Renal cortical epithelial cell (primary cell): ENCODE measurements around the gene RAMAC. TPM values are rescaled to one million over a fixed set of nuclear protein-coding genes. Genes with fewer than 3 reads are reported as not detected.
"Not testable (repeated sequence)": the region's sequence is repeated elsewhere in the genome, so short reads cannot be mapped to it uniquely, and the experiment has no call there.

Experiments
- DNase-seq: peaks from one replicate; pipeline ENCODE4 v3.0.0-alpha.2; 2011; ENCODE audit warnings: low read depth
- total RNA-seq: library from RNA; depleted of rRNA; stranded (reverse); fragments of >200 nt; gene quantifications from 2 replicates; pipeline ENCODE4 v1.2.3, GENCODE V29; 2014

RAMAC gene
- total RNA-seq = 41.9 and 79.2 TPM in 2 replicates

GRCh38 chr15:82985688-82986441 is at the start of gene RAMAC:
TSS of gene RAMAC (plus strand) at chr15:82986210. CDS start at chr15:82989019, 2,809 bp downstream.
- peak; percentile 97 for DNase-seq

DNA sequence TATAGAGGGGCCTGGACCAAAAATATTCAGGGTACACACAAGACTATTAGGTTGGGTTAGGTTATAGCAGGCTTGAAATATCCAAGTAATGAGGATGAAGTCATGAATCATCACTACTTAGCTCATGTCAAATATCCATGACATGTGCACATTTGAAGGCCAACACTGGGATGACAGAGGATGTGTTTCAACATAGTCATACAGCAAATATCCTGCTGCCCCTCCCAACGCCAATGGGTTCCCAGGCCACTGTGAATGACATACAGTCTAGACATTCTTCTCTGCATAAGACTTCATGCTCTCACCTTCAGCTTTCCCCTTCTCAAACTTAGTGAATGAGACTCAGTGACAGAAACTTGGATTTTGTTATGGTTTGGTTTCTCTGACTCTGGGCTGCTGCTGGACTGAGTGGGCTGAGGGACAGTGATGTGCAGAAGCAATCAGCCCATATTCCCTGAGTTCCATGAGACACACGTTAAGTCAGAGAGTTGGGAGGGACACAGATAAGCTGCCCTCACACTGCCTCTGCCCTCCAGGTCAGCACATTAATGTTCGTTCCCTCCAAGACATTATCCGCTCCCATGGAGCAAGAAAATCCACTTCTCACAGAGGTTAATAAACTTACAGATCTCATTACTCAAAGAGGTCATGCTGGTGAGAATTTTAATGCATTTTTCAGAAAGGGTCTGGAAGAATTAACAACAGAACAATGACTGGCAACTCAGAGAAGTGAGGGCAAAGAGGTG is 48.9 kb upstream of the RAMAC start:
- peak; percentile 65 for DNase-seq

DNA sequence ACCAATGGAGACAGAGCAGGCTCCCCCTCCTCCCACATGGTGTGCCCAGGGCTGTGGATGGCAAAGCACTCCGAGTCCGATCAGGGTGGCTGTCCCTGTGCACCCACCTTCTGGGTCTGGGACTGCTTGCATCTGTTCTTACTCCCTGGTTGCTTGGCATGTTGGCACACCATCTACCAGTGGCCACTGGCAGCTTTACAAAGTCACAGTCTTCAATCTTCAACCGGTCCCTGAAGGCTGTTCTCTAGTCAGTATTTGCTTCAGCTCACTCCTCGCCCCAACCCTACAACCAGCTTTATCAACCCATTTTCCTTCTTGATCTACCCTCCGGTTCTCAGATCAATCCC is 48.3 kb upstream of the RAMAC start:
- no peak for DNase-seq

DNA sequence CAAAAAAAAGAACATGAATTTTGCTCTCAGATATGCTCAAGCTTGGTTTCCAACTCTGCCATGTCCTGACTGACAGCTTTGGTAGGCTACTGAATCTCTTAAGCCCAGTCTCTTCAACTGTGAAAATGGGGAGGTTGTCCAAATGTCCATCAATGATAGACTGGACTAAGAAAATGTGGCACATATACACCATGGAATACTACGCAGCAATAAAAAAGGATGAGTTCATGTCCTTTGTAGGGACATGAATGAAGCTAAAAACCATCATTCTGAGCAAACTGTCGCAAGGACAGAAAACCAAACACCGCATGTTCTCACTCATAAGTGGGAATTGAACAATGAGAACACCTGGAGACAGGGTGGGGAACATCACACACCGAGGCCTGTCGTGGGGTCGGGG is 46.3 kb upstream of the RAMAC start:
- not testable (repeated sequence) for DNase-seq

- DNase-seq = peak; percentile 98
Observed at GRCh38 chr15:82942691-82943090, 43.3 kb upstream of the RAMAC start.

- peak; percentile 28 for DNase-seq
Observed at GRCh38 chr15:82943176-82943575, 42.8 kb upstream of the RAMAC start.

GRCh38 chr15:82944056-82944455 is 42.0 kb upstream of the RAMAC start:
- DNase-seq = no peak

GRCh38 chr15:82944821-82945220 is 41.2 kb upstream of the RAMAC start:
- peak; percentile 99 for DNase-seq

- DNase-seq = no peak
Observed at GRCh38 chr15:82945326-82945725, 40.7 kb upstream of the RAMAC start.

DNA sequence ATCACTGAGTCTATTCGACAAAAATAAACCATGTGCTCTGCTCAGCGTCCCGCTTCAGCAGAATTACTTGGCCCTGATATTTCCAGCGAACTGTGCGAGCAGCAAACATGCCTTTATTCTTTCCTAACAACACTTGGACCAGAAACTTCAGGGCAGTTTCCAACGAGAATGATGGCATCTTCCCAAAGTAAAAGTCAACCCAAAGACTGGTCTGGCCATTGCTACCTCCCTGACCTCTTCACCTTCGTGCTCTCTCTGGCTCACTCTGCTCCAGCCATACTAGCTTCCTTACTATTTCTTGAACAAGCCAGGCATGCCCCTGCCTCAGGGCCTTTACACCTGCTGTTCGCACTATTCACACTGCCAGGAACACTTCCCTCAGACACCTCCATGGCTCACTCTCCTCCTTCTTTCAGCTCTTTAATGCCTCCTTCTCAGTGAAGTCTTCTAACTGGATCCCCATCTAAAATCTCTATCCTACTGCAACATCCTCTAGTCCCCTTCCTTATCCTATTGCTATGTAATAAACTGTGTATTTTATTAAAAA is 39.8 kb upstream of the RAMAC start:
- no peak for DNase-seq

GRCh38 chr15:82950295-82950694 is 35.7 kb upstream of the RAMAC start:
- no peak for DNase-seq

DNA sequence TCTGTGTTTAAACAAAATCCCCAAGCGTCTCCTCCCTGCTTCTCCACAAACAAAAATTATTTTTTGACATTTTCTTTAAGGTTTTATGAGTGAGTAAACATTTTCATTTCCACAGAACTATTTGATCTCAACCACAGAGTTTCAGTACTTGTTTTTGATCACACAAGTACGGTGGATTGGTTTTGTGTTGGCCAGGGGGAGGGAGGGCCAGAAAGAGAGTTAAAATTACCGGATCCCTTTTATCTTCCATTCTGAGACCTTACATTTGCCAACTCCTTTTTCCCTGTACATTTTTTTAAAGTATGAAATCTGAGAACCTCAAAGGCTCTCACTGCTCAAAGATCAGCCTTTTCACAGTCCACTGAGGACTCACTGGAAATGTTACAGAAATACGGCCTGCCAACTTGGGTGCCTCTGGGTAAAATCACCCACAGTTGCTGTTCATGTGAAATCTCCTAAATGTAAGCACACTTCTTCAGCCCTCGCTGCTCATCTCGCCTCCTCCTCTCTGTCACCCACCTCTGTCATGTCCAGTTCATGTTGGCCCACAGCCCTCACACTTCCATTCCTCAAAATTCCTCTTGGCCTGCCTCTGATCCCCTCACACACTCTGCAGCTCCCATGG is 35.2 kb upstream of the RAMAC start:
- no peak for DNase-seq

DNA sequence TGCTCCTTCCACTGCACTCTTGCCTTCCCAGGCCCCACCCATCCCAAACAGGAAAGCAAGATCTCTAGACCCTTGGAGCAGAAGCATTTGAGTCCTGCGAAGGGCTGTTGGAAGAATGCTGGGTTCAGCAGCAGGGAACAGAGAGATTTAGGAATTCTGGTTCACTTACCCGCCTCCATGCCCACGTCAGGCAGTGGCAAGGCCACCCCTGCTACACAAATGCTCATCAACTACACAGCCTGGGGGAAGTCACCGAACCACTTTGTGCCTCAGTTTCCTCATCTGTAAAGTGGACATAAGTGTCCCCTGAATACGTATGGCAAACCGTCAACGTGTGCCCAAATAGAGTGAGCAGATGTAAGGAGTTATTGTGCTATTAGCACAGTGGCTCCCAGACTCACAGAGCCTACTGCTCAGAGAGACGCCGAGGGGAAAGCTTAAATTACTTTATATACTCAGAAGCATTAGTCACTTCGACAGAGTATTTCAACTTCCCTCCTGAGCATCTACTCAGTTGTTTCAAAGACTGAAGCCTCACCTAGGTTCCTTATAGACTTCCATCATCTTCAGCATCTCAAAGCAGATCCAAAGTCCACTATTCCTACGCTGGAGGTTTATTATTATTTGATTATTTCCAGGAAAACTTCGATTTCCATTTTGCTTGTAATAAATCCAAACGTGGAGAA is 34.4 kb upstream of the RAMAC start:
- DNase-seq = peak; percentile 42

DNA sequence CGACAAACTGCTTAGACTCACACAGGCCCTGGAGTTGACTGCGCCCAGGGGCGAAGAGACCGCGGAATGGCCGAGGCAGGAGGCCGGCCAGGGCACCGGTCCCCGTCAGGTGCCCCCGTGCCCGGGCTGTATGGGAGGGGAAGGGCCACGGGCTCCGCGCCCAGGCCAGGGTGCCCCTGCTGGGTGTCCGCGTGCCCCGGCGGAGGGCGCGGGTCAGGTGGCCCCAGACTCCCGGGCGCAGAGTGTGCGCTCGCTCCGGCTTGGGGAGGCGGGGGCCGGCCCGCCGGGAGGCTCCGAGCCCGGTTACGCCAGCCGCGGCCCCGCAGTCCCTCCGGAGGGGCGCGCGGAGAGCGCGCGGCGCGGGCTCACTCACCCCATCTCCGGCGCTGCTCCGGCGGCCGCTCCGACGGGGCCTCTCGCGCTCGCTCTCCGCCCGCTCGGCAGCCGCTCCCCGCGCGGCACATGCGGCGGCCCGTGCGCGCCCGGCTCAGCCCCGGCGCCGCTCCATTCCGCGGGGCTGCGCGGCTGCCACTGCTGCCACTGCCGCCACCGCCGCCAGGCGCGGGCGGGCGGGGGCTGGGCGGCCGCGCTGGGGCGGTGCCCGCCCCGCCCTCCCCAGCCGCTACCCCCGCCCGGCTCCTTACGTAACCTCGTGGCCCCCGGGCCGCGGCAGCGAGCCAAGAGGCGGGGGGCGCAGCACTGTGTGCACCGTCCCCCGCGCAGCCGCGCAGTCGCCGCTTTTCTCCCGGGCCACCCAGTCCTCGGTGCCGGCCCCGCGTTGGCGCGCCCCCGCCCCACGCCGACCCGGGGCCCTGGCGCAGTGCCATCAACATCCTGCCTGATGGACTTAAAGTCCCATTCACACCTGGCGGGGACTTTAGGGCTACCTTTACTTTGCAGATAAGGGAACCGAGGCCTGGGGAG is 33.6 kb upstream of the RAMAC start, which contains the start of gene HOMER2:
Gene HOMER2 (minus strand): TSS at position 563 of the 924 bp plus-strand sequence. CDS start 185 bp downstream, at position 378.
- DNase-seq = no peak

- no peak for DNase-seq
Observed at GRCh38 chr15:82958638-82959037, 27.4 kb upstream of the RAMAC start.

GRCh38 chr15:82959423-82959822 is 26.6 kb upstream of the RAMAC start:
- no peak for DNase-seq

GRCh38 chr15:82960766-82961165 is 25.2 kb upstream of the RAMAC start:
- no peak for DNase-seq

DNA sequence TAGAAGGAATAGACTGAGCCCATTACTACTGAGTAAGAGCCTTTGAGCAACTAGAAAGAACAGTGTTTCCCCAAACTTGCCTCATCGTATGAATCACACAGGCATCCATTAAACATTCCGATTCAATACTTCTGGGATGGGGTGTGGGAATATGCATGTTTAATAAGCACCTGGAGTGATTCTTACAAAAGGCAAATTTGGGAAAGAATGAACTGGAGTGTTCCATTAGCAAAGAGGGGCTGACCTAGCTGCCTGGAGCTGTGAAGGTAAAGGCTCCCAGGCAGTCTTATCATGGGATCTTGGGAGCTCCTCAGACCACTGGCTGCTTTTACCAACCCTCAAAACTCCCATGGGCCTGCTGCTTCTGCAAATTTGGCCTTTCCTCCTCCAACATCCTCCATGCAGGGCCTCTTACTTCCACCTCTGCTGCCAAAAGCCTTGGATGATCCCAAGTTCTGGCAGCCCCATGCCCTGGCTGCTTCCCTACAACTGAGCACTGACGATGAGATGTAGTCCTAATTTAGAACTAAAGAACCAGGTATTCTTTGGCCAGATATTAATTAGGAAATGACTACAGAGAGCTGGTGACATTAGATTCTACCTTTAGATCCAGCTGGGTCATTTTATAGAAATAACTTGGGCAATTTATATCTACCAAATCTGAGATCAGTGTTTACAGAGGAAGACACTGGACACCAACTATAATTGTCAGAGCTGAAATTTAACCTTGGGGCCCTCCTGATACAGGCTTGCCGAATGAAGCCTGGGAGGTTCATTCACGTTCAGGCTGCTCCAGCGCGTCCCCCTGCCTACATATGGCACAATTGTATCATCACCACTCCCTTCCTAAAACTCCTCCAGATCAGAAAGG is 22.3 kb upstream of the RAMAC start:
- DNase-seq = peak; percentile 16

DNA sequence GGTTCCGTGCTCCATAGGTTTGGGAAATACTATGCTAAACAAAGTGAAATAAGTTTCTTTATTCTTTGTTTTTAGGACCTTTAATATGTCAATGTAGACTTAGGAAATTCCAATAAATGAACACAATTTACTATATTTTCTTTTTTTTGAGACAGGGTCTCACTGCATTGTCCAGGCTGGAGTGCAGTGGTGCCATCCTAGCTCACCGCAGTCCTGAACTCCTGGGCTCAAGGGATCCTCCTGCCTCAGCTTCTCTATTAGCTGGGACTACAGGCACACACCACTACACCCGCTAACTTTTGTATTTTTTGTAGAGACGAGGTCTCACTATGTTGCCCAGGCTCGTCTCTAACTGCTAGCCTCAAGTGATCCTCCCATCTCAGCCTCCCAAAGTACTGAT is 21.1 kb upstream of the RAMAC start:
- DNase-seq = no peak

GRCh38 chr15:82966671-82967071 is 19.3 kb upstream of the RAMAC start:
- DNase-seq = no peak
